ENCODE data around the gene PNPT1.

The PNPT1 gene

DNA sequence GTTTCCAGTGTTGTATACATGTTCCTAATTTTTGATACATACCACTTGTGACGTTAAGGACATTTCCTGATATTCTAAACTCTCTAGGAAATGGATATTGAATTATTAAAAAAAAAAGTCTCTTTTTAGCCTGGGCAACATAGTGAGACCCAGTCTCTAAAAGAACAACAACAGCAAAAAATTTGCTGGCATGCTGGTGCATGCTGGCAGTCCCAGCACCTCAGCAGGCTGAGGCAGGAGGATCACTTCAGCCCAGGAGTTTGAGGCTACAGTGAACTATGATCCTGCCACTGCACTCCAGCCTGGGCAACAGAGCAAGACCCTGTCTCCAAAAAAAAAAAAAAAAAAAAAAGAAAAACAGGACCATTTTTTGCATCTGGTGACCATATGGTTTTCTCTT, 65.7 kb downstream of the PNPT1 start:
- TF ChIP-seq FOXP2 (optimal IDR thresholded peaks at IDR 0.05; ENCODE audit: control extremely low read depth, extremely low read length, insufficient read depth) (no peak), EZH2 (IDR thresholded peaks at IDR 0.05) (no peak), POLR2AphosphoS5 (IDR thresholded peaks at IDR 0.05; ENCODE audit: borderline replicate concordance, low read depth, low read length) (no peak)
- Histone ChIP-seq H3K27ac (no peak overlapping the region), H3K4me3 (no peak overlapping the region), H3K36me3 (ENCODE audit: insufficient read depth, low read length) (no peaks in the 10 kb centered on the region), H3K9me3 (ENCODE audit: low read depth, low read length) (no peaks in the 10 kb centered on the region), H3K9ac (ENCODE audit: insufficient read length) (no peak overlapping the region)
- DNase-seq (ENCODE audit: low read depth, low spot score): no peak

DNA sequence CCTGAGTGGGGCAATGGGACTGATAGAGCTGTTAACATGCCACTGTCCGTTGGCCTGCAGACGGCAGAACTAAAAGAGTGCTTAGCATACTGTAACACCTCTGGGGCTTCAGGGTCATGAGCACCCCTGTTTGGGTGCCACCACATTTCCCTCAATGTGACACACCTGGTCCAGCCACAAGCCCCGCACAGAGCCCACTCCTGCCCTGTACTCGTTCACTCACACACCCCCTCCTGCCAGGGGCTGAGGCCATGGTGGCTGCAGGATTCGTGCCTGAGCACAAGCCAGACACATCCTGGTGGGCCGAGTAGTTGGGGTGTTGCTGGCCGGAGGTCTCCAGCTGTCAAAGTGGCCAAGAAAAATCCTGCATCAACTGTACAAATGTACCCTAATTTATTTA, 71.8 kb downstream of the PNPT1 start:
- DNase-seq (ENCODE audit: low read depth, low spot score): no peak
- no peak overlapping the region for H3K9ac ChIP-seq (ENCODE audit: insufficient read length)
- H3K4me3 ChIP-seq: no peak overlapping the region
- TF ChIP-seq EZH2 (IDR thresholded peaks at IDR 0.05) (no peak), POLR2AphosphoS5 (IDR thresholded peaks at IDR 0.05; ENCODE audit: borderline replicate concordance, low read depth, low read length) (no peak), FOXP2 (optimal IDR thresholded peaks at IDR 0.05; ENCODE audit: control extremely low read depth, extremely low read length, insufficient read depth) (no peak)
- H3K9me3 ChIP-seq (ENCODE audit: low read depth, low read length): no peaks in the 10 kb centered on the region
- no peaks in the 10 kb centered on the region for H3K36me3 ChIP-seq (ENCODE audit: insufficient read depth, low read length)
- no peak overlapping the region for H3K27ac ChIP-seq

GRCh38 chr2:55620123-55620779, 73.4 kb downstream of the PNPT1 start:
- Histone ChIP-seq H3K9ac (ENCODE audit: insufficient read length) (no peak overlapping the region), H3K4me3 (0 out of 2 replicates have a peak overlapping the region, but pooled peaks have one; percentile 9), H3K9me3 (ENCODE audit: low read depth, low read length) (no peaks in the 10 kb centered on the region), H3K36me3 (ENCODE audit: insufficient read depth, low read length) (peaks cover 3% of the 10 kb centered on the region), H3K27ac (no peak overlapping the region)
- no peak for DNase-seq (ENCODE audit: low read depth, low spot score)
- TF ChIP-seq FOXP2 (optimal IDR thresholded peaks at IDR 0.05; ENCODE audit: control extremely low read depth, extremely low read length, insufficient read depth): no peak
- no peak for TF ChIP-seq POLR2AphosphoS5 (IDR thresholded peaks at IDR 0.05; ENCODE audit: borderline replicate concordance, low read depth, low read length)
- TF ChIP-seq EZH2 (IDR thresholded peaks at IDR 0.05): no peak

- peak overlapping the region; percentile 91 for H3K27ac ChIP-seq
- peak overlapping the region; percentile 100 for H3K4me3 ChIP-seq
These were observed 75.2 kb downstream of the PNPT1 start for GRCh38 chr2:55618275-55619055.

GRCh38 chr2:55618025-55618274, 75.7 kb downstream of the PNPT1 start:
- peak overlapping the region; percentile 99 for H3K9ac ChIP-seq (ENCODE audit: insufficient read length)
- peak overlapping the region; percentile 100 for H3K4me3 ChIP-seq
- H3K27ac ChIP-seq: peak overlapping the region; percentile 91
- peaks cover 26% of the 10 kb centered on the region for H3K36me3 ChIP-seq (ENCODE audit: insufficient read depth, low read length)
- TF ChIP-seq POLR2AphosphoS5 (IDR thresholded peaks at IDR 0.05; ENCODE audit: borderline replicate concordance, low read depth, low read length) (no peak), FOXP2 (optimal IDR thresholded peaks at IDR 0.05; ENCODE audit: control extremely low read depth, extremely low read length, insufficient read depth) (no peak), EZH2 (IDR thresholded peaks at IDR 0.05) (no peak)
- no peak for DNase-seq (ENCODE audit: low read depth, low spot score)
- no peaks in the 10 kb centered on the region for H3K9me3 ChIP-seq (ENCODE audit: low read depth, low read length)

More at GRCh38 chr2:55618275-55619055, 75.2 kb downstream of the PNPT1 start:
- peaks cover 21% of the 10 kb centered on the region for H3K36me3 ChIP-seq (ENCODE audit: insufficient read depth, low read length)
- H3K9me3 ChIP-seq (ENCODE audit: low read depth, low read length): no peaks in the 10 kb centered on the region
- DNase-seq (ENCODE audit: low read depth, low spot score): no peak
- peak overlapping the region; percentile 99 for H3K9ac ChIP-seq (ENCODE audit: insufficient read length)
- TF ChIP-seq EZH2 (IDR thresholded peaks at IDR 0.05) (no peak), POLR2AphosphoS5 (IDR thresholded peaks at IDR 0.05; ENCODE audit: borderline replicate concordance, low read depth, low read length) (peak; percentile 80)

GRCh38 chr2:55617175-55618024, 76.2 kb downstream of the PNPT1 start, which contains the start of gene PPP4R3B:
TSS of gene PPP4R3B (minus strand) at chr2:55617622. CDS start at chr2:55617285, 337 bp downstream.
- H3K4me3 ChIP-seq: peak within 1 kb of the TSS; percentile 100
- no peaks in the 10 kb centered on the region for H3K9me3 ChIP-seq (ENCODE audit: low read depth, low read length)
- H3K9ac ChIP-seq (ENCODE audit: insufficient read length): peak within 1 kb of the TSS; percentile 100
- peak within 1 kb of the TSS; percentile 97 for H3K27ac ChIP-seq
- H3K36me3 ChIP-seq (ENCODE audit: insufficient read depth, low read length): peaks cover 32% of the 10 kb centered on the region
- DNase-seq (ENCODE audit: low read depth, low spot score): peak; percentile 85
- peak; percentile 91 for TF ChIP-seq POLR2AphosphoS5 (IDR thresholded peaks at IDR 0.05; ENCODE audit: borderline replicate concordance, low read depth, low read length)
- no peak for TF ChIP-seq EZH2 (IDR thresholded peaks at IDR 0.05)
- TF ChIP-seq FOXP2 (optimal IDR thresholded peaks at IDR 0.05; ENCODE audit: control extremely low read depth, extremely low read length, insufficient read depth): peak; percentile 98

DNA sequence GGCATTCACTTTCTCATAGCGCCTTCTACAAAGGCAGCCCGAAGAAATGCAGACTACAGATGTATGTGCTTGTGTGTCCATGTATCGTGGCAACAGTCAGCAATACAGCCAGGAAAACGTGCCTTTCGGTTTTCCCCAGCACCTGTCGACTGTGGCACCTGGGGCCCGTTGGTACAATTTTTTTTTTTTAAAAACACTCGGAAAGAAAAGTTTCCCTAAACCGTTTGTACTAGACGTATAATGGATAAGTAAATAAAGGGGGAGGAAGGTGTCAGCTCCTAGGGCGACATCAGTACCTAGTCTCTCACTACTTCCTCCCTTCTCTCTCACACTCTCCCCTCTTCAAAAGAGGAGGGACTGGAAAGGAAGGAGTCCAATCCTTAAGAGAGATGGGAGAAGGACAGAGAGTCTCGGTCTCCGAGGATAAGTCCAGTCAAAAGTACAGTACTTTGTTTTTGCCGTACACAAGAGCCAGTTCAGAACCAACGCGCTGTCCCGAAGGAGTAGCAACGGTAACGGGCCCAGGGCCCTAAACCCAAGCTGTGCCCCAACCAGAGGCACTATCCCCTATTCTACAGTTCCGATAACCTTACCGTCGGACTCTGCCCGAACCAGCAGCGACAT, 77.0 kb downstream of the PNPT1 start:
- Histone ChIP-seq H3K27ac (peak overlapping the region; percentile 97), H3K9me3 (ENCODE audit: low read depth, low read length) (no peaks in the 10 kb centered on the region), H3K9ac (ENCODE audit: insufficient read length) (peak overlapping the region; percentile 100), H3K4me3 (peak overlapping the region; percentile 100), H3K36me3 (ENCODE audit: insufficient read depth, low read length) (peaks cover 39% of the 10 kb centered on the region)
- no peak for DNase-seq (ENCODE audit: low read depth, low spot score)
- TF ChIP-seq EZH2 (IDR thresholded peaks at IDR 0.05) (no peak), FOXP2 (optimal IDR thresholded peaks at IDR 0.05; ENCODE audit: control extremely low read depth, extremely low read length, insufficient read depth) (no peak), POLR2AphosphoS5 (IDR thresholded peaks at IDR 0.05; ENCODE audit: borderline replicate concordance, low read depth, low read length) (no peak)
